NB4 (cell line): ENCODE results near the gene GDAP1L1.

Source experiments
- POLR2A ChIP-seq: IDR thresholded peaks from 2 replicates; pipeline ENCODE4 v1.6.1; 2011; ENCODE audit warnings: mild to moderate bottlenecking; ENCODE audit not compliant: insufficient read length; ENCODE audit errors: extremely low read depth
- TF ChIP-seq, protein P1 (sequence below): IDR thresholded peaks from one replicate; pipeline ENCODE4 v1.5.1; 2012; ENCODE audit warnings: low read depth, low read length
- TF ChIP-seq, protein P2 (sequence below): IDR thresholded peaks from 2 replicates; pipeline ENCODE4 v1.6.1; 2011; ENCODE audit warnings: low read depth, low read length

DNA sequence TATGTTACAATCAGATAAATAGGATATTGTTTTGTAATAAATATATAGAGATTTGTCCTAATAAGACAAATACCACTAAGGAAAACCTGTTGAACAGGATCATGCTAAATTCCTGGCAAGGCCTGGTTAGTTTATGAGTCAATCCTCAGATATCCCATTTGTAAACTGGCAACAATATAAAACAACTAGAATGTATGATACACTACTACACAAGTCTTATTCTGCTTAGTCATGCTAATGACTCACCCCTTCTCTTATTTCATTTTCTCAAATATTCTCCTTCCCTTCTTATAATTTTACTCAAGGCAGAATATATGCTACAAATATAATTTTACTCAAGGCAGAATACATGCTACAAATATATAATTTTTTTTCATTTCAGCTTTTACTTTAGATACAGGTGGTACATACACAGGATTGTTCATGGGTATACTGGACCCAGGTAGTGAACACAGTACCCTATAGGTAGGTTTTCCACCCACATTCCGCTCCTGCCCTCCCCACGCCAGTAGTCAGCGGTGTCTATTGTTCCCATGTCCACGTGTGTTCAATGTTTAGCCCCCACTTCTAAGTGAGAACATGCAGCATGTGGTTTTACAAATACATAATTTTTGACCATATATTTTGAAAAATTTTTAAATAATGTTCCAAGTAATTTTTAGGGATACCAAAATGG is 42.8 kb upstream of the GDAP1L1 start:
- TF ChIP-seq, protein P1, sequence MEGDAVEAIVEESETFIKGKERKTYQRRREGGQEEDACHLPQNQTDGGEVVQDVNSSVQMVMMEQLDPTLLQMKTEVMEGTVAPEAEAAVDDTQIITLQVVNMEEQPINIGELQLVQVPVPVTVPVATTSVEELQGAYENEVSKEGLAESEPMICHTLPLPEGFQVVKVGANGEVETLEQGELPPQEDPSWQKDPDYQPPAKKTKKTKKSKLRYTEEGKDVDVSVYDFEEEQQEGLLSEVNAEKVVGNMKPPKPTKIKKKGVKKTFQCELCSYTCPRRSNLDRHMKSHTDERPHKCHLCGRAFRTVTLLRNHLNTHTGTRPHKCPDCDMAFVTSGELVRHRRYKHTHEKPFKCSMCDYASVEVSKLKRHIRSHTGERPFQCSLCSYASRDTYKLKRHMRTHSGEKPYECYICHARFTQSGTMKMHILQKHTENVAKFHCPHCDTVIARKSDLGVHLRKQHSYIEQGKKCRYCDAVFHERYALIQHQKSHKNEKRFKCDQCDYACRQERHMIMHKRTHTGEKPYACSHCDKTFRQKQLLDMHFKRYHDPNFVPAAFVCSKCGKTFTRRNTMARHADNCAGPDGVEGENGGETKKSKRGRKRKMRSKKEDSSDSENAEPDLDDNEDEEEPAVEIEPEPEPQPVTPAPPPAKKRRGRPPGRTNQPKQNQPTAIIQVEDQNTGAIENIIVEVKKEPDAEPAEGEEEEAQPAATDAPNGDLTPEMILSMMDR, result no peak
- TF ChIP-seq, protein P2, sequence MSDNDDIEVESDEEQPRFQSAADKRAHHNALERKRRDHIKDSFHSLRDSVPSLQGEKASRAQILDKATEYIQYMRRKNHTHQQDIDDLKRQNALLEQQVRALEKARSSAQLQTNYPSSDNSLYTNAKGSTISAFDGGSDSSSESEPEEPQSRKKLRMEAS, result no peak
- no peak for TF ChIP-seq POLR2A
